B cell (primary cell): ENCODE data around the gene NFIB.

ENCODE experiments used
- EZH2 ChIP-seq: IDR thresholded peaks from 2 replicates; pipeline ENCODE4 v1.6.1; 2012; ENCODE audit warnings: borderline replicate concordance, low read depth, mild to moderate bottlenecking, moderate library complexity, low read length; ENCODE audit not compliant: insufficient read depth, poor library complexity, severe bottlenecking
- TF ChIP-seq, protein P1 (sequence below): fragments of 200-600 bp; IDR thresholded peaks from one replicate; pipeline ENCODE4 v1.8.0; 2022; ENCODE audit warnings: antibody characterized with exemption, mild to moderate bottlenecking

GRCh38 chr9:14341437-14342122 is 27.6 kb upstream of the NFIB start:
- TF ChIP-seq, protein P1, sequence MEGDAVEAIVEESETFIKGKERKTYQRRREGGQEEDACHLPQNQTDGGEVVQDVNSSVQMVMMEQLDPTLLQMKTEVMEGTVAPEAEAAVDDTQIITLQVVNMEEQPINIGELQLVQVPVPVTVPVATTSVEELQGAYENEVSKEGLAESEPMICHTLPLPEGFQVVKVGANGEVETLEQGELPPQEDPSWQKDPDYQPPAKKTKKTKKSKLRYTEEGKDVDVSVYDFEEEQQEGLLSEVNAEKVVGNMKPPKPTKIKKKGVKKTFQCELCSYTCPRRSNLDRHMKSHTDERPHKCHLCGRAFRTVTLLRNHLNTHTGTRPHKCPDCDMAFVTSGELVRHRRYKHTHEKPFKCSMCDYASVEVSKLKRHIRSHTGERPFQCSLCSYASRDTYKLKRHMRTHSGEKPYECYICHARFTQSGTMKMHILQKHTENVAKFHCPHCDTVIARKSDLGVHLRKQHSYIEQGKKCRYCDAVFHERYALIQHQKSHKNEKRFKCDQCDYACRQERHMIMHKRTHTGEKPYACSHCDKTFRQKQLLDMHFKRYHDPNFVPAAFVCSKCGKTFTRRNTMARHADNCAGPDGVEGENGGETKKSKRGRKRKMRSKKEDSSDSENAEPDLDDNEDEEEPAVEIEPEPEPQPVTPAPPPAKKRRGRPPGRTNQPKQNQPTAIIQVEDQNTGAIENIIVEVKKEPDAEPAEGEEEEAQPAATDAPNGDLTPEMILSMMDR = no peak
- no peak for TF ChIP-seq EZH2
